Skeletal muscle cell (primary cell): Measurements from ENCODE around the gene KCNK4.
A peak's percentile ranks its signal among the peaks of the same experiment; 100 is the strongest.

Source experiments
- DNase-seq: peaks from one replicate; pipeline ENCODE4 v3.0.0-alpha.2; 2010; ENCODE audit warnings: low read depth
- H3K4me3 ChIP-seq: 2 replicates; pipeline ENCODE4 v1.5.1; 2011; ENCODE audit warnings: low read depth, mild to moderate bottlenecking, control low read depth, low read length, moderate library complexity

The KCNK4 gene

GRCh38 chr11:64267207-64267945 lies 23.7 kb upstream of the KCNK4 start:
- no peak for DNase-seq
- H3K4me3 ChIP-seq = no peak overlapping the region

DNA sequence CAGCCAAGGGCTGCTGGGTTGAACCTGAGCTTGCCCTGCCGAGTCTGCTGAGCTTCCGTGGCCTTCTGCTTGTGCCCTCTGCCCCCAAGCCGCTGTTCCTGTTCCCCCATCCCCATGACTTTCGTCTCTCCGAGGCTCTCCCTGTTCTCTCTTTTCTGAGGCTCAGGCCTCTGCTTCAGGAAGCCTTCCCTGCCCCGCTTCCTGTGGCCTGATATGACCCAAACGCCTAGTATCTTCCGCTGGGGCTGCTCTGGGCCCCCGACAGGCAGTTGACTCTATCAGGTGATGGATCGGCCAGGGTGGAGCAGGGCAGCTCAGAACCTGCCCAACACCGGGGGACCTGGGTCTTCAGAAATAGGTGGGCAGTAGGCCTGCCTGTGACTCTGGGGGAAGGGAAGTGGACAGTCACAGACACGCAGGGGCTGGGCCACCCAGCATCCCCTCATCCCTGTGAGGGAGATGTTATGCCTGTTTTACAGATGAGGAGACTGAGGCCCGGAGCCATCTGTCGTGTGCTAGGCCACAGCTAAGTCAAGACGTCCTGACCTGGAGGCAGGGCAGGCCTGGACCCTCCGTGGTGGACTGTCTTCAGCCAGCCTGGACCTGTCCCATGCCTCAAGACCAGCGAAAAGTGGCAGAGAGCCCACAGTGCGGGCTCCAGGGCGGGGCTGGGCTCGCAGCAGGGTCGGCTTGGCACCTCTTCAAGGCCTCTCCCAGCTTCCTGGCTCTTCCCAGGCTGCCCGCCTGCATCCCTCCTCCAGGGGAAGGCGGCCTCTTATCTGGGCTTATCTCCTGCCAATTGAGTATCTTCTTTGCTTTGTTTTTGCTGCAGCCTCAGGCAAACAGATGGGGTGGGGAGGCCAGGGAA lies 22.8 kb upstream of the KCNK4 start:
- DNase-seq = no peak
- H3K4me3 ChIP-seq = peak overlapping the region; percentile 71

- H3K4me3 ChIP-seq = peak overlapping the region; percentile 71
- no peak for DNase-seq
Measured at GRCh38 chr11:64268893-64269539, 22.1 kb upstream of the KCNK4 start.

GRCh38 chr11:64269540-64270220 lies 21.4 kb upstream of the KCNK4 start:
- DNase-seq = peak; percentile 99
- peak overlapping the region; percentile 71 for H3K4me3 ChIP-seq

DNA sequence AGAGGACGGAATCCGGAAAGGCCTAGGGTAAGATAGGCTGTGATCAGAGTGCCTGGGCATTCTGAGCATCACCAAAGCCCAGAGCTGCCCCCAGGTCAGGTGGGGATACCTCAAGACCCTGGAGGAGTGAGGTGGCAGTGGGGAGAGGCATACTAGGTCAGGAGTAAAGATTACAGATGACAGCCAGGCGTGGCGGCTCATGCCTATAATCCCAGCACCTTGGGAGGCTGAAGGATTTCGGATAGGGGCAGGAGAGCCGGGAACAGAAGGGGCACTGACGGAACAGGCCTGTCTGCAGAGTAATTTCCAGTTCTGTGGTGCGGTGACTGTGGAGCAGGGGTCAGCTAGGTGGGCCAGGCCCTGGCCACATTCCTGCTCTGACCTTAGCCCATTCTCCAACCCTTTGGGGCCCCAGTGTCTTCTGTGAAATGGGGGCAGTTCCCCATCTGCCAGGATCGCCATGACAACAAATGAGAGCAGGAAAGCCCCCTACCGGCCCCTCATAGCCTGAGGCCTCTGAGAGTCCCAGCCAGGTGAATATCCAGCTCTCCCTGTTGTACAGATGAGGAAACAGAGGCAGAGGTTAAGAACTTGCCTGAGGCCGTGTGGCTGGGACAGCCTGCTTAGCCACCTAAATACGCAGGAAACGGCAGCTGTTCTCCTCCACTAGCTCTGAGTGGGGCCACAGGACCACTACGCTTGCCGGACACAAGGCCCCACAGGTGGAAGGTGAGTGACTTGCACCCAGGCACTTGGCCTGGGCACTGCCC lies 15.9 kb upstream of the KCNK4 start:
- no peak for DNase-seq

GRCh38 chr11:64275841-64276240 lies 15.3 kb upstream of the KCNK4 start:
- no peak for DNase-seq
- no peak overlapping the region for H3K4me3 ChIP-seq

More for the DNA sequence above, 15.9 kb upstream of the KCNK4 start:
- no peak overlapping the region for H3K4me3 ChIP-seq

DNA sequence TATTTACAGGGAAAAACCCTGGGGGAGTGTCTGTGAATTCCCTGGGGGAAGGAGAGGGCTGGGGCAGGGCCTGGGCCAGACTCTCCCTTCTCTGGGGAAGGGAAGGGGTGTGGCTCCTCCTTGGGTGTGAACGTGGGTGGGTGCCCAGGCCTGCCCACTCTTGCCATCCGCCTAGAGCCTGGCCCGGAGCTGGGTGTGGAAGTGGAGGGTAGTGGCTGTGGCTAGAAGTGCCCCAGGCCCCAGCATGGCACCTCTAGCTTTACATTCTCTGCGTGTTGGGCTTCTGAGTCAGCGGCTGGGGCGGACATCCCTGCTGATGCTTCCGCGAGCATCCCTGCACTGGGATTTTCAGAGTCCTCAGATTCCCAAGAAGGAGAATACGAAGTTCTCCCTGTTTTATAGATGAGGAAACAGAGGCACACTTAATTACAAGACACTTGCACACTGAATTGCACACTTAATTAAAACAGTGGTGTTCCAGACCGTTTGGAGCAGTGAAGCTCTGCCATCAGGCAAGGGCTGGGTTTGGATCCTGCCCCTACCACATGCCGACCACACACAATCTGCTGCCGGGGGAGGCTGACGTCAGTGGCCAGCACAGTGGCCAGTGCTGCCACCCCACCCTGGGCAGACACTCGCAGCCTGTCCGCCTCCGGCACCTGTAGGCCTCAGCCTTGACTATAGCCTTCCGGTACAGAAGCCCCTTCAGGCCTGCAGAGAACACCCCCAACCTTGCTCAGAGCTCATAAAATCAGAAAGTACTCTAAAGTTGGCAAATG lies 14.3 kb upstream of the KCNK4 start:
- DNase-seq = no peak
- H3K4me3 ChIP-seq = no peak overlapping the region

DNA sequence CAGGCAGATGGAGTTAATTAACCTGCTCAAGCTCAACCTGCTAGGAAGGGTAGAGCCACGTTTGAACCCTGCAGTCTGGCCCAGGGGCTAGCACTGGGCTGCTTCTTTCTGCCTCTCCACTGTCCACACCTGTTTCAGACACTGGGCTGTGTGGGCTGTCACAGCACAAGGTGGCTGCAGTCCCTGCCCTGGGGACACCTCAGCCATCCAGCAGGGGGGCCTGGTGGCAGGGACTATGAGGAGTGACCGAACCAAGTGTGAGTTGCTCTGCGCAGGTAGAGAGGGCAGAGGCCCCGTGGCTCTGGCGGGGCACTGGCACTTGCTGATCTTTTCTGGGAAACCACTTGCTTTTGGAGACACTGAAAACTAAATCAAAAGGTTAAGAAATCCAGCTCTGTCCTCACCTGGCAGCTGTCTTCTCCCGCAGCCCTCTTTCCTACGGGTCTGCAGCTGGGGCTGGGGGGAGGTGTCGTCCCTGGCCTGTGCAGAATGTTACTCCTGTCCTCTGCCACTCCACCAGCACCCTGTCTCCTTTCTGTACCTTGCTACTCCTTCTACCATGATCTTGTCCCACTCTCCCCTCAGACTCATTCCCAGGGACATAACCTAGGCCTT lies 12.4 kb upstream of the KCNK4 start:
- H3K4me3 ChIP-seq = no peak overlapping the region
- no peak for DNase-seq

DNA sequence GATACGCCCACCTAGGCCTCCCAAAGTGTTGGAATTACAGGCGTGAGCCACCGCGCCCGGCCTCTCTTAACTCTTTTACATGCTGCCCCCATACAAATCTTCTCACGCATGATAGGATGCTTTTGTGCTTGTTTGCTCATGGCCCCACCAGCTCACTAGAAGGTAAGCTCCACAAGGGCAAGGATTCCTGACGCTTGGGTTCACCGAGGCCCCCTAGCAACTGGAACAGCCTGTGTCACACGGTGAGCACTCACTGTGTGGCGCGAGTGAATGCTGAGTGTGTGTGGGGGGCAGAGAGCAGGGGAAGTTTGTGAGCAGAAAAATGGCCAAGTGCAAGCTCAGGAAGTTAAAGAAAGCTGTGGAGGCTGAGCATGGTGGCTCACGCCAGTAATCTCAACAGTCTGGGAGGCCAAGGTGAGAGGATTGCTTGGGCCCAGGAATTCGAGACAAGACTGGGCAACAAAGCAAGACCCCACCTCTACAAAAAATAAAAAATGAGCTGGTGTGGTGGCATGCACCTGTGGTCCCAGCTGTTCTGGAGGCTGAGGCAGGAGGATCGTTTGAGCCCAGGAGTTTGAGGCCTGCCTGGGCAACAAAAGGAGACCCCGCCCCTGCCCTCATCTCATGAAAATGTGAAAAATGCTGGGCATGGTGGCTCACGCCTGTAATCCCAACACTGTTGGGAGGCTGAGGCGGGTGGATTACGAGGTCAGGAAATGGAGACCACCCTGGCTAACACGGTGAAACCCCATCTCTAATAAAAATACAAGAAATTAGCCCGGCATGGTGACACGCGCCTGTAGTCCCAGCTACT lies 8.9 kb upstream of the KCNK4 start:
- H3K4me3 ChIP-seq = no peak overlapping the region
- no peak for DNase-seq

- no peak overlapping the region for H3K4me3 ChIP-seq
- DNase-seq = no peak
Measured at GRCh38 chr11:64283092-64283491, 8.0 kb upstream of the KCNK4 start.

- H3K4me3 ChIP-seq = peak within 1 kb of the TSS; percentile 71
- DNase-seq = peak; percentile 61
Measured at GRCh38 chr11:64284048-64284961, 6.8 kb upstream of the KCNK4 start, which contains the start of gene BAD. Gene BAD, minus strand, starts transcription at chr11:64284665. Its CDS starts 297 bp downstream, at chr11:64284368.

GRCh38 chr11:64284962-64285884 lies 5.9 kb upstream of the KCNK4 start, which contains the start of gene GPR137:
Gene GPR137, plus strand, starts transcription at chr11:64285848. Its CDS starts 677 bp downstream, at chr11:64286525.
- no peak for DNase-seq

DNA sequence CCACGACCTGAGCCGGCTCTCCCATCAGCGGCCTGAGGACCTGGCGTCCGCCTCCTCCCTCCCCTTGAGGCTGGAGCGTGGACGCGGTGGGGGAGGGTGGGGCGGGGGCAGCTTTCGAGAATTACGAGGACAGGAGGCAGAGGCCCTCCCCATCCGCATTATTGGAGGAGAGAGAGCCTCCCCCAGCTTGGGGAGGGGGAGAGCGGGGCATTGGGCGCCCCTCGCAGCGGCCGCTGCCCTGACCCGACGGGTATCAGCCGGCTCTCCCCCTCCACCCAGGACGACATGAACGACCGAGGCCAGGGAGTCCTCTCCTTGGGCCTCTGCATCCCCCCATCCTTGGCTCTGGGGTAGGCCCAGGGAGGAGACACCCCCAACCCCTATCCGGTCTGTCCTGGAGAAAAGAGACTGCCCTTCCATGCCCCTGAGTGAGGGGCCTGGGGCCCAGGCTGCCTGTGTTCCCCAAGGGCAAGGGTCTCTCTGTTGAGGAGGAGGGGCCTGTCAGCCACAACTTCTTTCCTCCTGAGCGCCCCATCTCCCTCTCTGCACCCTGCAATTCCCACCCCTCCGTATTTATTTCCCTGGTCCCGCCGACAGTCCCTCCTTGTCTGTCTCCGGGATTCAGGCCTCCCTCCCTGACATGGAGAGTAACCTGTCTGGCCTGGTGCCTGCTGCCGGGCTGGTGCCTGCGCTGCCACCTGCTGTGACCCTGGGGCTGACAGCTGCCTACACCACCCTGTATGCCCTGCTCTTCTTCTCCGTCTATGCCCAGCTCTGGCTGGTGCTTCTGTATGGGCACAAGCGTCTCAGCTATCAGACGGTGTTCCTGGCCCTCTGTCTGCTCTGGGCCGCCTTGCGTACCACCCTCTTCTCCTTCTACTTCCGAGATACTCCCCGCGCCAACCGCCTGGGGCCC lies 5.0 kb upstream of the KCNK4 start:
- DNase-seq = no peak

More at GRCh38 chr11:64284962-64285884, 5.9 kb upstream of the KCNK4 start, which contains the start of gene GPR137:
- H3K4me3 ChIP-seq = peak within 1 kb of the TSS; percentile 71

DNA sequence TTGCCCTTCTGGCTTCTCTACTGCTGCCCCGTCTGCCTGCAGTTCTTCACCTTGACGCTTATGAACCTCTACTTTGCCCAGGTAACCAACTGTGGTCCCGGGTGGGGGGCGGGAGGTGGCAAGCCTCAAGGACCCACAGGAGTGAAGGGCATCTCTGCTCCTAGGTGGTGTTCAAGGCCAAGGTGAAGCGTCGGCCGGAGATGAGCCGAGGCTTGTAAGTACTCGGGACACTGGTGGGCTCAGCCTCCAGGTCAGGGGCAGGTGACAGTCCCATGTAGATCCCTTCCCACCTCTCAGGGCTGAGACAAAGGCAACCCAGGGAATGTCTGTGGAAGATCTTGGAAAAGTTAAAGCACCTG lies 4.3 kb upstream of the KCNK4 start:
- no peak for DNase-seq
- no peak overlapping the region for H3K4me3 ChIP-seq

More for the DNA sequence above, 5.0 kb upstream of the KCNK4 start:
- H3K4me3 ChIP-seq = peak overlapping the region; percentile 71
